GM18502 (cell line): ENCODE measurements around the gene RALA.
"Not testable (repeated sequence)": the region's sequence is repeated elsewhere in the genome, so short reads cannot be mapped to it uniquely, and the experiment has no call there.

Experiments
- ATAC-seq: cut with Tn5 transposase; IDR thresholded peaks from one replicate; pipeline ENCODE4 v1.9.1; 2021; ENCODE audit warnings: mild to moderate bottlenecking; ENCODE audit not compliant: unreplicated experiment, poor library complexity

Gene RALA

GRCh38 chr7:39721345-39721744 is 98.0 kb downstream of the RALA start:
- ATAC-seq, result no peak

- ATAC-seq, result no peak
These were observed 98.7 kb downstream of the RALA start for GRCh38 chr7:39721919-39722597.

- no peak for ATAC-seq
These were observed 104.0 kb downstream of the RALA start for GRCh38 chr7:39727231-39728012.

- peak; percentile 93 for ATAC-seq
These were observed 109.7 kb downstream of the RALA start for GRCh38 chr7:39732837-39733804.

GRCh38 chr7:39733881-39734632 is 110.7 kb downstream of the RALA start:
- ATAC-seq, result no peak

GRCh38 chr7:39734633-39735004 is 111.2 kb downstream of the RALA start:
- no peak for ATAC-seq

GRCh38 chr7:39735903-39736302 is 112.5 kb downstream of the RALA start:
- ATAC-seq, result no peak

GRCh38 chr7:39741942-39742623 is 118.7 kb downstream of the RALA start:
- no peak for ATAC-seq

GRCh38 chr7:39744620-39745019 is 121.2 kb downstream of the RALA start:
- no peak for ATAC-seq

- no peak for ATAC-seq
These were observed 121.9 kb downstream of the RALA start for GRCh38 chr7:39745320-39745719.

GRCh38 chr7:39746103-39746819 is 122.9 kb downstream of the RALA start:
- peak; percentile 55 for ATAC-seq

GRCh38 chr7:39749177-39749576 is 125.8 kb downstream of the RALA start:
- ATAC-seq, result no peak

GRCh38 chr7:39749717-39750116 is 126.3 kb downstream of the RALA start:
- no peak for ATAC-seq

GRCh38 chr7:39750253-39751077 is 127.1 kb downstream of the RALA start:
- ATAC-seq, result no peak

- ATAC-seq, result not testable (repeated sequence)
These were observed 129.9 kb downstream of the RALA start for GRCh38 chr7:39753237-39753636.

GRCh38 chr7:39753823-39754325 is 130.5 kb downstream of the RALA start:
- ATAC-seq, result no peak

- no peak for ATAC-seq
These were observed 131.2 kb downstream of the RALA start for GRCh38 chr7:39754326-39755120.
